K562 (cell line): ENCODE results near the gene TCHP. TPM values are rescaled to one million over a fixed set of nuclear protein-coding genes. Genes with fewer than 3 reads are reported as not detected.

Experiments used
- ARNT ChIP-seq, 2 experiments: fragments of 450-650 bp; IDR thresholded peaks; 2 replicates each; pipeline ENCODE4 v1.6.1; 2016; ENCODE audit warnings: mild to moderate bottlenecking in 1 of 2
- GTF2E2 ChIP-seq: fragments of 200-800 bp; sonication (Bioruptor generic); IDR thresholded peaks from 2 replicates; pipeline ENCODE4 v1.6.1; 2016; ENCODE audit warnings: missing genetic modification characterization, missing compliant biosample characterization
- MED1 ChIP-seq: sonication (generic); formaldehyde crosslinking; IDR thresholded peaks from 2 replicates; pipeline ENCODE4 v1.8.1; 2023; ENCODE audit warnings: missing genetic modification reagents, borderline replicate concordance
- MIER1 ChIP-seq: fragments of 450-650 bp; IDR thresholded peaks from 2 replicates; pipeline ENCODE4 v1.6.1; 2016; ENCODE audit warnings: antibody characterized with exemption, mild to moderate bottlenecking, low read depth
- NEUROD1 ChIP-seq: fragments of 150-350 bp; IDR thresholded peaks from 2 replicates; pipeline ENCODE4 v1.6.1; 2014; ENCODE audit warnings: borderline replicate concordance, low read length, low read depth; ENCODE audit not compliant: partially characterized antibody
- NONO ChIP-seq, 2 experiments: fragments of 200-400 bp in 1 of 2; fragments of 450-650 bp in 1 of 2; formaldehyde crosslinking in 1 of 2; IDR thresholded peaks; 2 replicates each; pipeline ENCODE4 v1.6.1; 2017; ENCODE audit warnings: low read depth in 2 of 2, mild to moderate bottlenecking in 2 of 2, moderate library complexity in 2 of 2, low read length in 1 of 2
- RBBP5 ChIP-seq: fragments of 200-600 bp; sonication (generic); IDR thresholded peaks from 2 replicates; pipeline ENCODE4 v1.6.1; 2012; ENCODE audit warnings: borderline replicate concordance, mild to moderate bottlenecking, low read length, control low read depth, inconsistent platforms; ENCODE audit not compliant: insufficient read depth, poor library complexity, severe bottlenecking
- SIN3B ChIP-seq: fragments of 450-650 bp; IDR thresholded peaks from 2 replicates; pipeline ENCODE4 v1.6.1; 2017; ENCODE audit warnings: low read depth, mild to moderate bottlenecking, moderate library complexity
- SOX6 ChIP-seq: fragments of 450-650 bp; IDR thresholded peaks from 2 replicates; pipeline ENCODE4 v1.6.1; 2014; ENCODE audit warnings: mild to moderate bottlenecking
- SRSF9 ChIP-seq: fragments of 200-400 bp; formaldehyde crosslinking; IDR thresholded peaks from 2 replicates; pipeline ENCODE4 v1.6.1; 2017; ENCODE audit warnings: low read depth, low read length, borderline replicate concordance
- TAF7 ChIP-seq: fragments of 450-650 bp; IDR thresholded peaks from 2 replicates; pipeline ENCODE4 v1.6.1; 2016; ENCODE audit warnings: missing genetic modification characterization, missing compliant biosample characterization
- ZNF140 ChIP-seq: fragments of 250-450 bp; sonication (Bioruptor Pico); IDR thresholded peaks from 2 replicates; pipeline ENCODE4 v1.8.0; 2021; ENCODE audit warnings: moderate library complexity, mild to moderate bottlenecking, inconsistent platforms
- ZNF146 ChIP-seq: IDR thresholded peaks from one replicate; pipeline ENCODE4 v1.6.1; 2018; ENCODE audit warnings: missing compliant biosample characterization; ENCODE audit not compliant: unreplicated experiment
- ZNF316 ChIP-seq: fragments of 450-650 bp; IDR thresholded peaks from 2 replicates; pipeline ENCODE4 v1.6.1; 2016
- ZNF699 ChIP-seq: fragments of 250-450 bp; sonication (Bioruptor Pico); IDR thresholded peaks from 2 replicates; pipeline ENCODE4 v1.8.0; 2021; ENCODE audit warnings: mild to moderate bottlenecking, moderate library complexity; ENCODE audit not compliant: insufficient replicate concordance
- ZSCAN32 ChIP-seq: fragments of 450-650 bp; formaldehyde crosslinking; IDR thresholded peaks from 2 replicates; pipeline ENCODE4 v1.4.0; 2020; ENCODE audit warnings: mild to moderate bottlenecking, moderate library complexity
- polyA plus RNA-seq, 8 experiments: library from polyadenylated mRNA; depleted of rRNA in 4 of 8; stranded (reverse) in 5 of 8; unstranded in 3 of 8; fragments of >200 nt; fragmentation: Nextera tagmentation in 2 of 8; fragmentation: Illumina TruSeq in 1 of 8; extraction: Ambion mirVana in 2 of 8; extraction: Trizol in 1 of 8; gene quantifications; 2 replicates each; pipeline versions ENCODE4 v1.2.1 to v1.2.3, GENCODE V29; 2011 to 2014; ENCODE audit warnings: inconsistent platforms in 1 of 8, missing spikeins in 1 of 8
- total RNA-seq, 7 experiments: library from RNA; depleted of rRNA in 6 of 7; stranded (reverse); fragments of >200 nt in 6 of 7; fragmentation: Illumina TruSeq in 2 of 7; extraction: Trizol in 2 of 7; gene quantifications; 2 replicates each; pipeline versions ENCODE4 v1.2.1 to v1.2.3, GENCODE V29; 2011 to 2021; ENCODE audit warnings: low replicate concordance in 1 of 7
- TF ChIP-seq, protein P1 (sequence below): fragments of 200-400 bp; formaldehyde crosslinking; IDR thresholded peaks from 2 replicates; pipeline ENCODE4 v1.6.1; 2017; ENCODE audit warnings: mild to moderate bottlenecking, low read depth, low read length, moderate library complexity
- TF ChIP-seq, protein P2 (sequence below), 2 experiments: fragments of 450-650 bp in 1 of 2; sonication (generic) in 1 of 2; formaldehyde crosslinking in 1 of 2; IDR thresholded peaks in 1 of 2; conservative IDR thresholded peaks in 1 of 2; 2 replicates each; pipeline versions ENCODE4 v1.6.1 to v1.8.1; 2016 to 2023; ENCODE audit warnings: mild to moderate bottlenecking in 2 of 2, moderate library complexity in 2 of 2, inconsistent platforms in 1 of 2, missing genetic modification reagents in 1 of 2
- TF ChIP-seq, protein P3 (sequence below): fragments of 450-650 bp; formaldehyde crosslinking; conservative IDR thresholded peaks from 2 replicates; pipeline ENCODE4 v1.4.0; 2022; ENCODE audit warnings: mild to moderate bottlenecking, missing genetic modification characterization
- TF ChIP-seq, protein P4 (sequence below): fragments of 450-650 bp; IDR thresholded peaks from 2 replicates; pipeline ENCODE4 v1.6.1; 2016; ENCODE audit warnings: mild to moderate bottlenecking

The TCHP gene
- total and polyA plus RNA-seq, 9 of the 15 experiments (the other 6 are each of a cell fraction or from before 2014, with no cell fraction given): 3.4 to 30.4 (median 19.7) TPM

DNA sequence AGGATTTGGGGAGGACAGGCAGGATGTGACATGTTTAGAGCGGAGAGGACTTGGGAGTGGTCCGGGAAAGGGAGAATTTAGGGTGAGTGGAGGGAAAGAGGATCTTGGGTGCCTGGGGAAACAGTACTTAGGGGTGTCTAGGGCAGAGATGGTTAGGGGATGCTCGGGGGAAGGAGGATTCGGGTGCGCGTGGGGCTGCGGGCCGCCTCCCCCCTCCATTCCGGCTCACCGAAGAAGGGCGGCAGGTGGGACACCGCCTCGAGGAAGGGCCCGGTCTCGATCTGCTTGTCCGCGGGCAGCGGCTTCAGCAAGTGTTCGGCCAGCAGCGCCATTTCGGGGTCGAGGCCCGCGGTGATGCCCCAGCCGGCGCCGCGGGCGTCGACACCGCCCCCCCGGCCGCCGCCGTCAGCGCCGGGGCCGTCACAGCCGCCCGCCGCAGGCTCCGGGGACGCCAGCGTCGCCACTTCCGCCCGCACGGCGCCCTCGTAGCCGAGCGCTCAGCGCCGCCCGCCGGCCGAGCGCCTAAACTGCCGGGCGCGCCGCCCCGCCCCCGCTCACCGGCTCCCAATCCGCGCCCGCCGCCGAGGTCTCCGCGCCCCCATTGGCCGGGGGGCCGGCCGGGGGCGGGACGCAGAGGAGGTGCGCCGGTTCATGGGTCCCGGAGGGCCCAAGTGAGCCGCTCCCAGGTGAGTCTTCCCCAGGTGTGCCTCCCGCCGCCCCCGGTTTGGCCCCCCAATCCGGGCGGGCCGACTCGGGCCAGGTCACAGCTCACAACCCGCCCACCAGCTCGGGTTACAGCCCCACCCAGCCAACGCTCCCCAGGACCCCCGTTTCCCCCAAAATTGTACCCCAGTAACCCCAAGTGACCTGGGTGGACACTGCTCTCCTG is 19.8 kb upstream of the TCHP start, which contains the start of gene GLTP (continued):
- TF ChIP-seq RBBP5 (peak; percentile 45), TAF7 (tag) (no peak), SIN3B (peak; percentile 69), ZNF140 (CRISPR knock-in tag) (no peak), SRSF9 (no peak), GTF2E2 (tag) (no peak), MIER1 (no peak), ZNF699 (CRISPR knock-in tag) (no peak), NEUROD1 (no peak), NONO (IDR thresholded peaks at IDR 0.05; ENCODE audit: low read depth in 2 of 2, low read length in 1 of 2) (0 out of 4 replicates have a peak, but pooled peaks of 1 of the 2 experiments have one; percentile 62), ARNT (IDR thresholded peaks at IDR 0.05) (no peak), MED1 (CRISPR knock-in tag) (no peak), ZNF316 (no peak), SOX6 (no peak), ZNF146 (CRISPR knock-in tag) (no peak), ZSCAN32 (CRISPR knock-in tag) (no peak)
- TF ChIP-seq, protein P1, sequence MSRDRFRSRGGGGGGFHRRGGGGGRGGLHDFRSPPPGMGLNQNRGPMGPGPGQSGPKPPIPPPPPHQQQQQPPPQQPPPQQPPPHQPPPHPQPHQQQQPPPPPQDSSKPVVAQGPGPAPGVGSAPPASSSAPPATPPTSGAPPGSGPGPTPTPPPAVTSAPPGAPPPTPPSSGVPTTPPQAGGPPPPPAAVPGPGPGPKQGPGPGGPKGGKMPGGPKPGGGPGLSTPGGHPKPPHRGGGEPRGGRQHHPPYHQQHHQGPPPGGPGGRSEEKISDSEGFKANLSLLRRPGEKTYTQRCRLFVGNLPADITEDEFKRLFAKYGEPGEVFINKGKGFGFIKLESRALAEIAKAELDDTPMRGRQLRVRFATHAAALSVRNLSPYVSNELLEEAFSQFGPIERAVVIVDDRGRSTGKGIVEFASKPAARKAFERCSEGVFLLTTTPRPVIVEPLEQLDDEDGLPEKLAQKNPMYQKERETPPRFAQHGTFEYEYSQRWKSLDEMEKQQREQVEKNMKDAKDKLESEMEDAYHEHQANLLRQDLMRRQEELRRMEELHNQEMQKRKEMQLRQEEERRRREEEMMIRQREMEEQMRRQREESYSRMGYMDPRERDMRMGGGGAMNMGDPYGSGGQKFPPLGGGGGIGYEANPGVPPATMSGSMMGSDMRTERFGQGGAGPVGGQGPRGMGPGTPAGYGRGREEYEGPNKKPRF: no peak
- TF ChIP-seq, protein P2, sequence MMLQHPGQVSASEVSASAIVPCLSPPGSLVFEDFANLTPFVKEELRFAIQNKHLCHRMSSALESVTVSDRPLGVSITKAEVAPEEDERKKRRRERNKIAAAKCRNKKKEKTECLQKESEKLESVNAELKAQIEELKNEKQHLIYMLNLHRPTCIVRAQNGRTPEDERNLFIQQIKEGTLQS (IDR thresholded peaks at IDR 0.05): no peak
- TF ChIP-seq, protein P2 (CRISPR knock-in tag; conservative IDR thresholded peaks at IDR 0.05): no peak
- TF ChIP-seq, protein P3, sequence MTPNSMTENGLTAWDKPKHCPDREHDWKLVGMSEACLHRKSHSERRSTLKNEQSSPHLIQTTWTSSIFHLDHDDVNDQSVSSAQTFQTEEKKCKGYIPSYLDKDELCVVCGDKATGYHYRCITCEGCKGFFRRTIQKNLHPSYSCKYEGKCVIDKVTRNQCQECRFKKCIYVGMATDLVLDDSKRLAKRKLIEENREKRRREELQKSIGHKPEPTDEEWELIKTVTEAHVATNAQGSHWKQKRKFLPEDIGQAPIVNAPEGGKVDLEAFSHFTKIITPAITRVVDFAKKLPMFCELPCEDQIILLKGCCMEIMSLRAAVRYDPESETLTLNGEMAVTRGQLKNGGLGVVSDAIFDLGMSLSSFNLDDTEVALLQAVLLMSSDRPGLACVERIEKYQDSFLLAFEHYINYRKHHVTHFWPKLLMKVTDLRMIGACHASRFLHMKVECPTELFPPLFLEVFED (CRISPR knock-in tag): 0 out of 2 replicates have a peak, but pooled peaks have one; percentile 24
- TF ChIP-seq, protein P4, sequence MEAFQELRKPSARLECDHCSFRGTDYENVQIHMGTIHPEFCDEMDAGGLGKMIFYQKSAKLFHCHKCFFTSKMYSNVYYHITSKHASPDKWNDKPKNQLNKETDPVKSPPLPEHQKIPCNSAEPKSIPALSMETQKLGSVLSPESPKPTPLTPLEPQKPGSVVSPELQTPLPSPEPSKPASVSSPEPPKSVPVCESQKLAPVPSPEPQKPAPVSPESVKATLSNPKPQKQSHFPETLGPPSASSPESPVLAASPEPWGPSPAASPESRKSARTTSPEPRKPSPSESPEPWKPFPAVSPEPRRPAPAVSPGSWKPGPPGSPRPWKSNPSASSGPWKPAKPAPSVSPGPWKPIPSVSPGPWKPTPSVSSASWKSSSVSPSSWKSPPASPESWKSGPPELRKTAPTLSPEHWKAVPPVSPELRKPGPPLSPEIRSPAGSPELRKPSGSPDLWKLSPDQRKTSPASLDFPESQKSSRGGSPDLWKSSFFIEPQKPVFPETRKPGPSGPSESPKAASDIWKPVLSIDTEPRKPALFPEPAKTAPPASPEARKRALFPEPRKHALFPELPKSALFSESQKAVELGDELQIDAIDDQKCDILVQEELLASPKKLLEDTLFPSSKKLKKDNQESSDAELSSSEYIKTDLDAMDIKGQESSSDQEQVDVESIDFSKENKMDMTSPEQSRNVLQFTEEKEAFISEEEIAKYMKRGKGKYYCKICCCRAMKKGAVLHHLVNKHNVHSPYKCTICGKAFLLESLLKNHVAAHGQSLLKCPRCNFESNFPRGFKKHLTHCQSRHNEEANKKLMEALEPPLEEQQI: no peak
